ENCODE results near the gene AP3D1.

AP3D1 gene

DNA sequence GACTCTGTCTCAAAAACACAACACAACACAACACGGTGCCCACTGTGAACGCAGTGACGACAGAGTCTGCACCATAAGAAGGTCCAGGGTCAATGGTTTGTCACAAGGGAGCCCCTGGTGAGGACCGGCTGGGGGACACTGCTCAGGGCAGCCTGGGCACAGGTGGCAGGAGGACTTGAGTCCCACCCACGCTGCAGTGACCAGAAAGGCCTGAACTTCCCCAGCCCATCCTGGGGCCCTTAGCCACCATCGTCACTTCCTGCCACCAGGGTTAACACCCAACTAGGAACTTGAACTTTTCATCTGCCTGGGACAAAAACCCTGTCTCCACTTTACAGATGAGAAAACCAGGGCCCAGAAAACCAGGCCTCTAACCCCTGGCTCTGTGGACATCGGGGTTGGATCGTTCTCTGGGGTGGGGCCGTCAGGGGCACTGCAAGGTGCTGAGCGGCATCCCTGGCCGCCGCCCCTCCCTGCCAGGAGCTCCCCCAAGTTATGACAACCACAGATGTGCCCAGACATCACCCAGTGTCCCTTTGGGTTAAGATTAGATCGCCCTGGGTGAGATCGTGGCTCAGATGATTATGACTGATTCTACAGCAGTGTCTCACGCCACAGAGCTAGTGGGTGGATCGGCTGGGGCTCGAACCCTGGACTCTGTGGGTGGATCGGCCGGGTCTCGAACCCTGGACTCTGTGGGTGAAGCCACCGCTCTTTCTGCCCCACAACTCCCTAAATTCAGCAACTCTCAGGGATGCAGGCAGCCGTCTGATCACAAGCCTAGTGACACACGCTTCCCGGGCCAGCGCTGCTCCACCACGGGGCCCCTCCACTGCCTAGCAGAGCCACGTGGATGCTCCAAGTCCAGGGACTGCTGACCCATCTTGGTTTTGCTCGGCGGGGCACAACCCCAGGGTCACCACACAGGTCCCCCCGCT lies 69.2 kb downstream of the AP3D1 start:
- DNase-seq: no peak

DNA sequence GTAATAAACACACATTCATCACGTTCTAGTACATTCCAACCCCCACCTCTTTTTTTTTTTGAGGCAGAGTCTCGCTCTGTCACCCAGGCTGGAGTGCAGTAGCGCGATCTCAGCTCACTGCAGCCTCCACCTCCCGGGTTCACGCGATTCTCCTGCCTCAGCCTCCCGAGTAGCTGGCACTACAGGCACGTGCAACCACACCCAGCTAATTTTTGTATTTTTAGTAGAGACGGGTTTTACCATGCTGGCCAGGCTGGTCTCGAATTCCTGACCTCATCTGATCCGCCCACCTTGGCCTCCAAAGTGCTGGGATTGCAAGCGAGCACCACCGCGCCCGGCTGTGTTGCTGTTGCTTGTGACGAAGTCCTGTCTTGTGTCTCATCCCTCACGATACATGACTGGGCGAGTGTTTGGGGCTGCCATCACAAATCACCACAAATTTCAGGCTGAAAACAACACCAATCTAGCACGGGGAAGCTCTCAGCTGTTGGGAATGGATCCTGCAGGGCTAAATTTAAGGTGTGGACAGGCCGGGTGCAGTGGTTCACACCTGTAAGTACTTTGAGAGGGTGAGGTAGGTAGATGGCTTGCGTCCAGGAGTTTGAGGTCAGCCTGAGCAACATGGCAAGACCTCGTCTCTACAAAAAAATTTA lies 70.9 kb downstream of the AP3D1 start:
- no peak for DNase-seq

- DNase-seq: no peak
These were observed 71.5 kb downstream of the AP3D1 start for GRCh38 chr19:2079865-2080301.

GRCh38 chr19:2079076-2079864 lies 72.1 kb downstream of the AP3D1 start:
- DNase-seq: no peak

- no peak for DNase-seq
These were observed 73.3 kb downstream of the AP3D1 start for GRCh38 chr19:2077833-2078619.

- no peak for DNase-seq
These were observed 74.0 kb downstream of the AP3D1 start for GRCh38 chr19:2077398-2077797.

GRCh38 chr19:2076526-2076944 lies 74.8 kb downstream of the AP3D1 start:
- no peak for DNase-seq

- DNase-seq: no peak
These were observed 78.4 kb downstream of the AP3D1 start for GRCh38 chr19:2072757-2073551.

DNA sequence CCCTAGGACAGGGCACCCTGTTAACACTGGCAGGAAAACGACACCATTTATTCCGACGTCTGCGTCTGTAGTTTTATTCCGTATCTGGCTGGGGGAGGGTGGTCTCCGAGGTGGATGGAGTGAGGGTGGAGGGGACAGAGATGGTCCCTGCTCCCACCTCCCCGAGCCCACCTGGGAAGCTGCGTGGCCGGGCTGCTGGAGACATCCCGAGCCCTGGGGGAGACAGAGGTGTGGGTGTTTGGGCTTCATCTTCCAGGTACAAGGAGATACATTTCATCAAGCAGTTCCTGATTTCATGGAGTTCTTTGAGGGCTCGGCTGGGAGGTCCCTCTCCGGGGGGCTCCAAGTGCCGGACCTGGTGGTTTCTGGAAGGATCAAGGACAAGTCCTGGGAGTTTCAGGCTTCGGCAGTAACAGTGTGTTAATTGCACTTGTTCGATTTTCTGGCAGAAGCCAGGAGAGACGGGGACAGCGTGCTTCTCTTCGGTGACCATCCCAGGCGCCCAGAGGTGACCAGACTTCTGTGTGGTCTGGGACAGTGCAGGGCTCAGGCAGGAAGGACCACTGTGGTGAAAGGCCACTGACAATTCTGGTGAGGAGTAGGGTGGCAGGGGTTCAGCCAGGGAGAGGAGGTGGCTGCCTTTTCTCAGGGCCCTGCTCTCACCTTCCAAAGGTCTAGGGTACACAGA lies 80.2 kb downstream of the AP3D1 start:
- no peak for DNase-seq

DNA sequence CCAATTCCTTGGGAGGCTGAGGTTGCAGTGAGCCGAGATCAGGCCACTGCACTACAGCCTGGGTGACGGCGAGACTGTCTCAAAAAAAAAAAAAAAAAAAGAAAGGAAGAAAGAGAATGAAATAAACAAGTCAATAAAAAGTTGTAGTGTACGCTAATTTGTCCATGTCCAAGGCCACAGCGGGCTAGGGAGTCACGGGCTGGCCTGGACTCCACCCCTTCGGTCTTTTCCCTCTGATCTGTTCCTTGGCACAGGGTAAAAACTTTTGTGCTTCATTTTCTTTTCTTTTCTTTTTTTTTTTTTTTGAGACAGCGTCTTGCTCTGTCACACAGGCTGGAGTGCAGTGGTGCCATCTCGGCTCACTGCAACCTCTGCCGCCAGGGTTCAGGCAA lies 80.9 kb downstream of the AP3D1 start:
- DNase-seq: no peak

DNA sequence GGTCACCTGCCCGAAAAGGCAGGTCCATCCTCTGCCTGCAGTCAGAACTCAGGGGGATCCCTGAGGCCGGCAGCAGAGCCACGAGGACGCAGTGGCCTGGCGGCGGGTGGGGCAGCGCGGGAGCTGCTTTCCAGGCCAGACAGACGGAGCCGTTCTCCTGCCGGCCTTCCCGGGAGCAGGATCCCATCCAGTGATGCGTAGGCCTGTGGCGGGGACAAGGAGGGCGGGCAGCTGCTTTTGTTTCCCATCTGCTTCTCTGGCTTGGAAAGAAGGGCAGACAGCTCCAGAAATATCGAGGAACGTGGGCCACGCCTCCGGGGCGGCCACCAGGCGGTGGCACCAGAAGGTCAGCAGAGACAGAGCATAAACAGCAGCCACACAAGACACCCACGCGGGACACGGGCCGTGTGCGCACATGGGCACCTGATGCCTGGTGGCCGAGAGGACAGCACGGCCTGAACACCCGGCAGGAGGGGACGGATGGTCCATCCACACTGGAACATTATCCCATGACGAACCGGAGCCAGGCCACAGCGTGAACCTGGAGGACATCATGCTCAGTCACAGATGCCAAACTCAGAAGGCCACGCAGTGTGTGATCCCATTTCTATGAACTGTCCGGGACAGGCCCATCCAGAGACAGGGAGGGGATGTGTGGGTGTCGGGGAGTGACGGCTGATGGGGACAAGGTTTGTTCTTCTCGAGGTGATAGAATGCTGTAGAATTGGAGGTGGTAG lies 86.4 kb downstream of the AP3D1 start:
- no peak for DNase-seq

DNA sequence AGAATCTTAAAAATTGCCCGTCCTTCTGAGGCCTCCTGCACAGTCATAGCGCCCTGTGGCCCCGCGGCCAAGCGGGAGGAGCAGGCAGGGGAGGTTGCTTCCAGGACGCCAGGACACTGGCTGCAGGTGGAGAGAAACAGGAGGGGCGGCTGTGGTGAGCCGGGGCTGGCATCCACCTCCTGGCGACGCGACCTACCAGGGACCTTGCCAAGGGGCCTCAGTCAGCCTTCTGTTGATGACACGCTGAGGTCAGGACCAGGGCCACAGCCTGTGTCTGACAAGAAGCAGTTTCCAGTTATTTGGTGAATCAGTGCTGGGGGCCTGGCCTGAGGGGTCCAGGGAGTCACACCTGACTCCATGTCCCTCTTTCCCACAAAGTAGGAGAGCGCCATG lies 87.0 kb downstream of the AP3D1 start:
- no peak for DNase-seq

DNA sequence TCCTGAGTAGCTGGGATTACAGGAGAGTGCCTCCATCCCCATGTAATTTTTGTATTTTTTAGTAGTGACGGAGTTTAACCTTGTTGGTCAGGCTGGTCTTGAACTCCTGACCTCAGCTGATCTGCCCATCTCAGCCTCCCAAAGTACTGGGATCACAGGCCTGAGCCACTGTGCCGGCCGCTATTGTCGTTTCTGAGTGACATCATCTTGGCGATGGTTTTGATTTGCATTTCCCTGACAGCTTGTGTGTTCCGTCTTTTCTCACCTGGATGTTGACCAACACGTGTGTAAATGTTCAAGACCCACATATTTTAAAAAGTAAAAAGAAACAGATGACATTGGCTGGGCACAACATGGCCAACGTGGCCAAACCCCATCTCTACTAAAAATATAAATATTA lies 87.5 kb downstream of the AP3D1 start:
- no peak for DNase-seq

DNA sequence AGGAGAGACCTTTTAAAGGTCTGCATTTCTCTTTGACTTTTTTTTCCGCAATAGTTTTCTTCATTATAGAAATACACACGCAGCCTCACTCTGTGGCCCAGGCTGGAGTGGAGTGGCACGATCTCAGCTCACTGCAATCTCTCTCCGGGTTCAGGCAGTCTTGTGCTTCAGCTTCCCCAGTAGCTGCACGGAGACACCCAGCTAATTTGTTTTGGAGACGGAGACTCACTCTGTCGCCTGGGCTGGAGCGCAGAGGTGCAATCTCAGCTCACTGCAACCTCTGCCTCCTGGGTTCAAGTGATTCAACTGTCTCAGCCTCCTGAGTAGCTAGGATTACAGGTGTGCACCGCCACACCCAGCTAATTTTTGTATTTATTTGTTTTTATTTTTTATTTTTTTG lies 88.6 kb downstream of the AP3D1 start:
- no peak for DNase-seq

DNA sequence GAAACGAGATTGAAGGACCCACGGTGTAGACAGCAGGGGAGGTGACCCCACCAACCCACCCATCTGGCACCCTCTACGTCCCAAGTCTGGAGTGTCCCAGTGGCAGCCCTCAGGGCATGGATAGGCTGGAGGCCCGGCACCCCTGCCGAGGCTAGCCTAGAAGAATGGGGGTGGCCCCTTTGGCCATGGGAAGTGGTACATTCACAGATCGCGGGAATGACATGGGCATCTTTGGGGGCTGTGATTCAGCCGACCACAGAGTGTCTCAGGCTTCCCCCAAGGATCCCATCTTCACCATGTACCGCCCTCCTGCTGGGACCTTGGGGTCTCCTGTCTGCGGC lies 89.0 kb downstream of the AP3D1 start:
- no peak for DNase-seq

GRCh38 chr19:2061495-2062388 lies 89.6 kb downstream of the AP3D1 start:
- peak; percentile 98 for DNase-seq

GRCh38 chr19:2060884-2061494 lies 90.4 kb downstream of the AP3D1 start:
- no peak for DNase-seq

GRCh38 chr19:2059422-2060201 lies 91.8 kb downstream of the AP3D1 start:
- no peak for DNase-seq
